ENCODE measurements around the gene GRM8.

Gene GRM8

DNA sequence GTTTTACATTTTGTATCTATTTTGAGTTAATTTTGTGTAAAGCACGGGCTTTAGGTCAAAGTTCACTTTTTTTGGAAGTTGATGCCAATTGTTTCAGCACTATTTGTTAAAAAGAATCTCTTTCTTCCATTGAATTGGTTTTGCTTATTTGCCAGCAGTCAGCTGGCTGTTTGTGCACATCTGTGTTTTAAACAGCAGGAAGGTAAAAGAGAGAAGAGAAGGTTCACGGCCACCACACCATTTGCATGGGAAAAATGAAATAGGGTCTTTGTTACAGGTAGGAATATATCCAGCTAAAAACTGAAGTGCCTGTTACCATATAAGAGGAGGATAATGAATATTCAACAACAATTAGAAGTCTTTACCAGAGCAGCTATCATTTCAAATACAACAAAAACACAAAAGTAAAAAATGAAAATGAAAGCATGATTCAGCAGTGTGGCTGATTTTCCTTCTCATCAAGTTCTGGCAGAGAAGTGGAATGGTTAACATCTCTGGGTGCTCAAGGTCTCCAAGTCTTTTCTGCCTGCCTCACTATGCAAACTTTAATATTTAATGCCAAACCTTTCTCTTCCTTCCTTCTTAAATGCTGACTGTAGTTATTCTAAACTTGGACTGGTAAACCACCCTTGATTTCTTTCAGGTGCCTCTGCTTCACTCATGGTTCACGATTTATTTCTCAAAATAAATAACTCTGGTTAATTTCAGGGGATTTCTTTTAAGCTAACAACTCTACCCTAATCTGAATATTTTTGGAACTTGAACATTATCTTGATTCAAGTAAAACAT lies 841.5 kb downstream of the GRM8 start:
- DNase-seq, result no peak

DNA sequence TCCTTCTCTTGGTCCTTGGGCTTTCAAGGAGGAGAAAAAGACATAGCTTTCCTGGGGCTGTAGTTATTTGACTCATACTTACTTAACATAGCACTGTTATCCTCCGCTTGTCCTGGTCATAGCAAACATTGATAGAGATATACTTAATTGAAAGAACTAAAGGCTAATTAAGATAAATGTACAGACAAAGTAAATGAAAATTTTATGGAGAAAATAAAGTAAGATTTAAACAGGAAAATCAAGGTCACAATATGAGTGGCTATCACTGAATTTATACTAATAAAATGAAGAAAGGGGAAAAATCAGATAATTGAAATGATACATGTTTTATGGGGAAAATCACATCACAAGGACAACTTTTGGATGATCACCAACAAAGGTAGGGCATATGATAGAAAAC lies 849.7 kb downstream of the GRM8 start:
- DNase-seq, result no peak

GRCh38 chr7:126401918-126402317 lies 850.8 kb downstream of the GRM8 start:
- DNase-seq, result no peak

DNA sequence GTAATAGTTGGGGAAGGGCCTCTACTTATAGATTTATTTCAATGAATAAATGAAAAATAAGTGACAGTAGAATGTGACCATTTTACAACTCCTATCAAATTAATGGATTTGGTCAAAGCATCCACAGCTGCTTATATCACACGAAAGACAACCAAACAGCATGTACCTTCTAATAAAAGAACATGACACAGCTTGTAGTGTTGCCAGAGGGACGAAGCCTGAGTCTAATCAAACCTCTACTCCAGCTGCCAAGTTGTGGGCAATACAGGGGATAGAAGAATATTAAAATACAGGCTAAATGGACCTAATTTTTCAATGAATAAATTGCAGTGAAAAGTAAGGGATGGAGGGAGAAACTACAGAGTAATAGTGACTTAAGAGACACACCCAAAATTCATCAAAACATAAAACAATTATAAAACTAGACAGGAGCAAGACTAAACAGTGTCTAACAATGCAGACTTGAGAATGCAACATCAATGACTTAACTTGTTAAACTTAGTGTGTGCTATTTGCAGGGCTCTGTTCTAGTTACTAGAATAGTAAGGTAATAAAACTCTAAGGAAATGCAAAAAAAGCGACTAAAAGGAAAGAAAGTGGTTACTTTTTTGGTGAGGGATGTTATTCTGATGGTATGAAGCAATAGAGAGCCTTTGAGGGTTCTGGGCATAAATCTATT lies 853.8 kb downstream of the GRM8 start:
- DNase-seq, result no peak

DNA sequence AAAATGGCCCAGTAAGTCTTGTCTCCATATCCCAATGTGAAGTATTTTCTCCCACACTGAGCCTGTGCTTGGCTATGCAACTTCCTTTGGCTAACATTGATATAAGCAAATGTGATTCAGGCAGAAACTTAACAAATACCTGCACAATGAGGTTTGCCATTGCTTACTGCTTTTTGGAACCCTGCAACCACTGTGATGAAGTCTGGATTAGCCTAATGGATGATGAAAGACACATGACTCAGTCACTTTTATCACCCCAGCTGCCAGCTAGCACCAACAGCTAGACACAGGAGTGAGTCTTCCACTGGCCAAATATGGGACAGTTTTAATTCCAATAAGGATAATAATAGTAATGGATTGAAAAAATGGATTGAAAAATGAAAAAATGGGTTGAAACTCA lies 854.5 kb downstream of the GRM8 start:
- DNase-seq, result no peak

DNA sequence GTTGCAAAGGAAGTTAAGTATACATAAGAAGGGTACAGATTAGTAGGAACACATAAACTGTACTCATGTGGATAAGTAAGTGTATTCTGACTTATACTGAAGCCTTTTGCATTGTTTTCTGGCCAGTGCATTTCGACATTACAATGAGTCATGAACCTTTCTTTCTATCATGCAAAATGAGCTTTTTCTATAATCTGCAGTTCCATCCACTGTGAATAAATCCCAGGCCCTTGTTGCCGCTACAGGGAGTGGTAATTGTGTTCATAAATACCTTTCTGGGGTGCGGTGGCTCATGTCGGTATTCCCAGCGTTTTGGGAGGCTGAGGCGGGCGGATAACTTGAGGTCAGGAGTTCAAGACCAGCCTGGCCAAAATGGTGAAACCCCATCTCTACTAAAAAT lies 858.3 kb downstream of the GRM8 start:
- no peak for DNase-seq
